ENCODE data around the gene STK32C.
"Not testable (repeated sequence)": the region's sequence is repeated elsewhere in the genome, so short reads cannot be mapped to it uniquely, and the experiment has no call there.

The STK32C gene

GRCh38 chr10:132232023-132232951 lies 75.5 kb downstream of the STK32C start:
- peak in 1 of 2 donors; percentile 11 for DNase-seq (ENCODE audit: low read depth in 2 of 2)

GRCh38 chr10:132231656-132232022 lies 76.1 kb downstream of the STK32C start:
- no peak for DNase-seq (ENCODE audit: low read depth in 2 of 2)

GRCh38 chr10:132230557-132231210 lies 77.1 kb downstream of the STK32C start:
- no peak for DNase-seq (ENCODE audit: low read depth in 2 of 2)

GRCh38 chr10:132229834-132230556 lies 77.8 kb downstream of the STK32C start:
- DNase-seq (ENCODE audit: low read depth in 2 of 2) = peak in 1 of 2 donors; percentile 26

DNA sequence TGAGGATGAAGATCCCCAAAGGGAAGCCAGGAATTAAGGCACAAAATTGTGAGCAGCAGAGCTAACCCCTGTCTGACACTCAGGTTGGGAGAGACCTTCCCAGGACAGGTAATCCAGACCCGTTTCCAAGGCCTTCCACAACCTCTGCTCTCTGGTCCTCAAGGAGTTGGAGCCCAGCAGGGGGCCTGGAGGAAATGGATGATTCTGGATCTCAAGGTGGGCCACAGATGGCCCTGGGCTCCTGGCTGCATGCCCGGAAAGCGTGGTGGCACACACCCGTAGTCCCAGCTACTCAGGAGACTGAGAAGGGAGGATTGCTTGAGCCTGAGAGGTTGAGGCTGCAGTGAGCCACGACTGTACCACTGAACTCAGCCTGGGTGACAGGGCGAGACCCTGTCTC lies 78.7 kb downstream of the STK32C start:
- DNase-seq (ENCODE audit: low read depth in 2 of 2) = no peak

DNA sequence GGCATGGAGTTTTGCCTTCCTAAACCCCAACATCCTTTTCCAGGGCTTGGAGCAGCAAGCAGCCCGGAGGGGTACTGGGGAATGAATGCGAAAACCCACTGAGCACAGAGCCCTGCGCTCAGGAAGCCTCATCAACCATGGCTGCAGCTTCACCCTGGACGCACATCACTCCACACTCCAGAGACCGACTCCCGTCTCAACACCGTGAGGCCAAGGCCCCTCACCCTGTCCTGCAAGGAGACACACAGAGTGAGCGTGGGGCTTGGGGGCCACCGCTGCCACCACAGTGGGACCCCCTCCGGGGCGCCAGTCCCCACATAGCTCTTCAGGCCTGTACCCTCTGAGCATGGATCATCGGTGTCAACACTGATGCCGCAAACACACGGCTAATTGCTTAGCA lies 79.1 kb downstream of the STK32C start:
- no peak for DNase-seq (ENCODE audit: low read depth in 2 of 2)

GRCh38 chr10:132227851-132228390 lies 79.8 kb downstream of the STK32C start:
- DNase-seq (ENCODE audit: low read depth in 2 of 2) = no peak

DNA sequence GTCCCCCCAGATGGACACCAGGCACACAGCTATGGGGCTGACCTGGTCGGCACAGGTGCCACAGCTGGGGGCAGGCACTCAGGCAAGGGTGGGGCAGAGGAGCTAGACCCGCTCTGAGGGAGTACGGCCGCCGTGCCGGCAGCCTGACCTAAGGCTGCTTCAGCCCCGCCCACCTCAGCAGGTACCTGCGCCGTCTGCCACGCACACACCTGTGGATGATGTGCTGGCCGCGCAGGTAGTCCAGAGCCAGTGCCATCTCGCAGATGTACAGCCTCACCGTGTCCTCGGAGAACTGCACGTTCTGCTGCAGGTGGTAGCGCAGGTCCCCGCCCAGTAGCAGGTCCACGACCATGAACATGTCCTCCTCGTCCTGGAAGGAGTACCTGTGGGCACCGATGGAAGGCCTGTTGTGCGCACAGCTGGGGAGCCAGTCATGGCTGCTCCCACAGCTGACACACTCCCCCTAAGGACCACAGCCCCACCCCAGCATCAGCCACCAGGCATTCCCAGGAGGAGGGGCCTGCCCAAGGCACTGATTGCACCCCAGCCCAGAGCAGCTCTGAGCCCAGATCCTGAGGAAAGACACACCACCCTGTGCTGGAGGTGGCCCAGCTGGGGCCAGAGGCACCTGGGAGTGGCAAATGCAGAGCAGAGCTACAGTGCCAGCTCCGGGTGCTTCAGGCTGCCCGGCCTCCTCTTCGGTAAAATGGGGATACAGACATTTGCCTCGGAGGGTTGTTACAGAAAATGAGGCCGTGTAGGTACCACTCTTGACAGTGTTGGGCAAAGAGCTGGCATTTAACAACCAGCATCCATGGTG lies 81.0 kb downstream of the STK32C start:
- no peak for DNase-seq (ENCODE audit: low read depth in 2 of 2)

- DNase-seq (ENCODE audit: low read depth in 2 of 2) = no peak
Measured at GRCh38 chr10:132225849-132226205, 81.9 kb downstream of the STK32C start.

DNA sequence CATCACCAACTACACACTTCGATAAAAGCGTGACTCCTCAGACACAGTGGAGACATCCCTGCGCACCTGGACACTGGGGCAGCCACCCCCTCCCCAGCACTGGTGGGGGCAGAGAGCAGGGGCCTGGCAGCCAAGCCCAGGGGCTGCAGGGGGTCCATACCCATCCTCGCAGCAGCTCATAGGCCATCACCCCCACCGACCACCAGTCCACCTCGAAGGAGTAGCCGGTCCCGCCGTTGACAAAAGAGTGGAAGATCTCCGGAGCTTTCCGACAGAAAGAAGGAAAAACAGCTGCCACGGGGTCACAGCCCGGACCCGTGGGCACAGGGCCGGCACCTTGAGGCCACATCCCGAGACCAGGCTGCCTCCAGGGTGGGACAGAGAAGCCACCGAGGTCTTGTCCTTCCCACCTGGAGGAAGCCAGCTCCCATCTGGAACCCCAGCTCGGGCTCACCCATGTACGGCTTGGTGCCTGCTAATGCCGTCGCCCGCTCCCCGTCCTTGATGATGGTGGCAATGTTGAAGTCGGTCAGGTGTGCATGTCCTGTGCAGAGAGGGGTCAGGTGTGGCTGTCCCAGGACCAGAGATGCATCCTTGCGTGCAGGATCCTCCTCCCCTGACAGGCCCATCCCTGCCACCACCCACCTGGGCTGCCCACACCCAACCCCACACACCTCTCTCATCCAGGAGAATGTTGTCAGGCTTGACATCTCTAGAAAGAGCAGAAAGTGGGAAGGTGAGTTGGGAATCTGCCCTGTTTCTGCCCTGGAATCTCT lies 82.5 kb downstream of the STK32C start:
- DNase-seq (ENCODE audit: low read depth in 2 of 2) = no peak

GRCh38 chr10:132224343-132225072 lies 83.2 kb downstream of the STK32C start:
- DNase-seq (ENCODE audit: low read depth in 2 of 2) = no peak

DNA sequence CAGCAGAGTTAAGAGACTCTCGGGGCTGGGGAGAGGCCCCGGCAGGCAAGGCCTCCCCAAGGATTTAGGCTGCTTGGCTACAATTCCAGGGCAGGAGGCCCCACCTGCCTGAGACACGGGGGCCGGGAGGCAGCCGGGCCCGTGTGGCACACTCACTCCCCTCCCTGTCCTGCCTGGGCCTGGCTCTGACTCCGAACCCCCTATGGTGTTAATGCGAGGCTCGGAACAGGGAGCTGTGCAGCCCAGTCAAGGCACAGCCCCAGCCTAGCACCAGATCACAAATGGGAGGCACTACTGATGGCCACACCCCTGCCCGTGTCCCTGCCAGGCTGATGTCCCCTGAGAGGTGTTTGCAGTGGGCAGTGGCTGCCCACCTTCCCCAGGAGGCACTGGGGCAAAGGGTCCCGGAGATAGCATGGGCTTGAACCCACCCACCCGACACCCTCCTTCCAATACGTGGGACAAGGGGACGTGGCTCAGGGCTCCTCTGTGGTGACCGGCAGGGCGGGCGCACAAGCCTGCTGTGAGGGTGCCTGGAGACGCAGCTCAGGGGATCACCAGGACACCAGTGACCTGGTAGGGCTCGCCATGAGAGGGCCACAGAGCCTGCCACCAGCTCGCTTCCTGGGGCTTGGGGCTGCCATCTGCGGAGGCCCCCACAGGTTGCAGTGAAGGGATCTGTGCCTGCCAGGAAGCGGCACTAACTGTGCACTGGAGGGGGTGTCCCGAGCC lies 84.0 kb downstream of the STK32C start:
- no peak for DNase-seq (ENCODE audit: low read depth in 2 of 2)

- DNase-seq (ENCODE audit: low read depth in 2 of 2) = peak; percentile 54 to 61
Measured at GRCh38 chr10:132223156-132223590, 84.6 kb downstream of the STK32C start.

GRCh38 chr10:132222726-132223125 lies 85.0 kb downstream of the STK32C start:
- DNase-seq (ENCODE audit: low read depth in 2 of 2) = no peak

DNA sequence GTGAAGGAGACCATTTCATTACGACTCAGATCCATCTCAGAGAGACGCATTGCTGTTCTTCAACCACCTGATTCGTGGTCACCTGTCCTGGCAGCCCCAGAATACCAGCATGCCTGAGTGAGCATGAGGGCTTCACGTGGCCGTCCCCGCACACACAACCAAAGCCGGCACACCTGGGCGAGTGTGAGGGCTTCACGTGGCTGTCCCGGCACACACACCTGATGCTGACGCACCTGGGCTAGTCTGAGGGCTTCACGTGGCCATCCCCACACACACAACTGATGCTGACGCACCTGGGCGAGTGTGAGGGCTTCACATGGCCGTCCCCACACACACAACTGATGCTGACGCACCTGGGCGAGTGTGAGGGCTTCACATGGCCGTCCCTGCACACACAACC lies 86.8 kb downstream of the STK32C start:
- not testable (repeated sequence) for DNase-seq (ENCODE audit: low read depth in 2 of 2)

GRCh38 chr10:132220061-132220460 lies 87.7 kb downstream of the STK32C start:
- no peak for DNase-seq (ENCODE audit: low read depth in 2 of 2)

GRCh38 chr10:132219486-132219885 lies 88.3 kb downstream of the STK32C start:
- DNase-seq (ENCODE audit: low read depth in 2 of 2) = no peak

- not testable (repeated sequence) for DNase-seq (ENCODE audit: low read depth in 2 of 2)
Measured at GRCh38 chr10:132216441-132216840, 91.3 kb downstream of the STK32C start.

DNA sequence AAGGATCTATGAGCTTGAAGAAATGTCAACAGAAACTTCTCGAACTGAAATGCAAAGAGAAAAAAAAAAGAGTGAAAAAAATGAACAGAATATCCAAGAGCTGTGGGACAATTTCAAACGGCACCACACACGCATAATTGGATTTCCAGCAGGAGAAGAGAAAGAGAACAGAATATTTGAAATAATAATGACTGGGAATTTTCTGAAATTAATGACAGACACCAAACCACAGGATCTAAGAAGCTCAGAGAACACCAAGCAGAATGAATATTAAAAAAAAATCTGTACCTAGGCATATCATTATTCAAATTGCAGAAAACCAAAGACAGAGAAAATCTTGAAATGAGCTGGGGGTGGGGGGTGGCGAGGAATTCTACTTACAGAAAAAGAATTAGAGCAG lies 93.8 kb downstream of the STK32C start:
- no peak for DNase-seq (ENCODE audit: low read depth in 2 of 2)
